BJ (cell line): ENCODE results near the gene NUPR1. TPM values are rescaled to one million over a fixed set of nuclear protein-coding genes. Genes with fewer than 3 reads are reported as not detected.

Experiments used
- CTCF ChIA-PET: fragments of 350-600 bp; formaldehyde crosslinking; extraction: SDS; loops from one replicate; lab custom pipeline; 2021; ENCODE audit warnings: antibody characterized with exemption, inconsistent platforms; lab: Yijun Ruan, JAX
- POLR2A ChIA-PET: fragments of 300-600 bp; sonication (Branson Sonifier 250); formaldehyde crosslinking; extraction: SDS; loops from one replicate; lab custom pipeline; 2021; ENCODE audit warnings: antibody characterized with exemption; lab: Charles Lee
- DNase-seq: peaks from one replicate; pipeline ENCODE4 v3.0.0-alpha.2; 2011; ENCODE audit warnings: low read depth
- H3K27me3 ChIP-seq: 2 replicates; pipeline ENCODE4 v1.6.0; 2011; ENCODE audit warnings: low read length; ENCODE audit not compliant: control insufficient read depth, insufficient read depth
- H3K36me3 ChIP-seq: 2 replicates; pipeline ENCODE4 v1.5.1; 2011; ENCODE audit warnings: low read length; ENCODE audit not compliant: control insufficient read depth, insufficient read depth
- H3K4me3 ChIP-seq: 2 replicates; pipeline ENCODE4 v1.5.1; 2011; ENCODE audit warnings: low read depth, mild to moderate bottlenecking, control low read depth, low read length
- CTCF ChIP-seq: IDR thresholded peaks from 2 replicates; pipeline ENCODE4 v1.5.1; 2011; ENCODE audit warnings: low read depth, mild to moderate bottlenecking, control low read depth, inconsistent platforms, low read length, moderate library complexity; ENCODE audit not compliant: insufficient read depth
- polyA plus RNA-seq: library from polyadenylated mRNA; depleted of rRNA; stranded (reverse); fragments of >200 nt; gene quantifications from 2 replicates; pipeline ENCODE4 v1.2.3, GENCODE V29; 2011

NUPR1 gene
- polyA plus RNA-seq, 1 experiment, result 31.4 TPM

GRCh38 chr16:28495795-28496749, 42.7 kb downstream of the NUPR1 start:
- no peaks in the 10 kb centered on the region for H3K36me3 ChIP-seq

GRCh38 chr16:28495098-28495793, 43.5 kb downstream of the NUPR1 start:
- no peak overlapping the region for H3K4me3 ChIP-seq
- no peak for DNase-seq
- CTCF ChIA-PET, result no interaction called here
- H3K36me3 ChIP-seq, result no peaks in the 10 kb centered on the region
- POLR2A ChIA-PET, result no interaction called here
- no peaks in the 10 kb centered on the region for H3K27me3 ChIP-seq
- no peak for TF ChIP-seq CTCF

More at GRCh38 chr16:28495795-28496749, 42.7 kb downstream of the NUPR1 start:
- no peak for TF ChIP-seq CTCF
- ChIA-PET CTCF (no interaction called here), POLR2A (no interaction called here)
- Histone ChIP-seq H3K27me3 (no peaks in the 10 kb centered on the region), H3K4me3 (no peak overlapping the region)
- DNase-seq, result no peak

GRCh38 chr16:28494121-28494851, 44.5 kb downstream of the NUPR1 start, which contains the start of gene APOBR:
Gene APOBR (plus strand): TSS chr16:28494643. CDS start chr16:28494682, 39 bp downstream.
- TF ChIP-seq CTCF, result no peak
- ChIA-PET CTCF (interaction anchor here (0.8 kb wide), 1 partner anchor 122 kb away, joined by 10 read pairs; no protein-coding TSS in a partner anchor), POLR2A (no interaction called here)
- Histone ChIP-seq H3K36me3 (no peaks in the 10 kb centered on the region), H3K4me3 (no peak within 1 kb of the TSS), H3K27me3 (no peaks in the 10 kb centered on the region)
- no peak for DNase-seq

GRCh38 chr16:28492511-28492910, 46.3 kb downstream of the NUPR1 start:
- ChIA-PET POLR2A (no interaction called here), CTCF (interaction anchor here (0.6 kb wide), 1 partner anchor 11 kb away, joined by 3 read pairs; no protein-coding TSS in a partner anchor)
- no peak for DNase-seq
- Histone ChIP-seq H3K4me3 (no peak overlapping the region), H3K36me3 (peaks cover 5% of the 10 kb centered on the region), H3K27me3 (no peaks in the 10 kb centered on the region)
- TF ChIP-seq CTCF, result no peak
